H1 (cell line): ENCODE data around the gene ACMSD. TPM values are rescaled to one million over a fixed set of nuclear protein-coding genes. Genes with fewer than 3 reads are reported as not detected.

ENCODE experiments used
- BRCA1 ChIP-seq: IDR thresholded peaks from 2 replicates; pipeline ENCODE4 v1.6.1; 2012; ENCODE audit warnings: low read depth, low read length, improper control_type of control experiment
- KDM4A ChIP-seq: IDR thresholded peaks from one replicate; pipeline ENCODE4 v1.7.1; 2012; ENCODE audit warnings: low read depth, mild to moderate bottlenecking, moderate library complexity, low read length, inconsistent platforms; ENCODE audit not compliant: severe bottlenecking
- MAX ChIP-seq: IDR thresholded peaks from 2 replicates; pipeline ENCODE4 v1.6.1; 2012; ENCODE audit warnings: inconsistent platforms
- RBBP5 ChIP-seq: IDR thresholded peaks from 2 replicates; pipeline ENCODE4 v1.7.1; 2012; ENCODE audit warnings: low read depth, mild to moderate bottlenecking, inconsistent platforms, low read length, moderate library complexity, borderline replicate concordance
- RFX5 ChIP-seq: IDR thresholded peaks from 2 replicates; pipeline ENCODE4 v1.6.1; 2011; ENCODE audit warnings: low read depth, low read length, improper control_type of control experiment, borderline replicate concordance
- SIRT6 ChIP-seq: IDR thresholded peaks from one replicate; pipeline ENCODE4 v1.7.1; 2012; ENCODE audit warnings: low read length, inconsistent platforms
- SP1 ChIP-seq: IDR thresholded peaks from 2 replicates; pipeline ENCODE4 v1.6.1; 2011; ENCODE audit warnings: low read depth, low read length
- TAF1 ChIP-seq: IDR thresholded peaks from 2 replicates; pipeline ENCODE4 v1.6.1; 2011; ENCODE audit warnings: mild to moderate bottlenecking, low read depth, low read length
- TBP ChIP-seq: IDR thresholded peaks from 2 replicates; pipeline ENCODE4 v1.6.1; 2011; ENCODE audit warnings: low read depth, low read length, improper control_type of control experiment
- YY1 ChIP-seq: IDR thresholded peaks from 2 replicates; pipeline ENCODE4 v1.6.1; 2011; ENCODE audit warnings: low read depth, mild to moderate bottlenecking, low read length
- polyA plus RNA-seq, 7 experiments: library from polyadenylated mRNA; depleted of rRNA in 3 of 7; stranded (reverse) in 5 of 7; unstranded in 2 of 7; fragments of >200 nt in 5 of 7; fragments of 200-250 nt in 2 of 7; gene quantifications; 1 replicate in 5 of 7; 2 replicates in 1 of 7; 4 replicates in 1 of 7; pipeline versions ENCODE4 v1.2.1 to v1.2.3, GENCODE V29; 2011 to 2013; ENCODE audit warnings: missing spikeins in 2 of 7, mixed read lengths in 2 of 7
- total RNA-seq: library from RNA; stranded (reverse); fragmentation: NEBNext Ultra II Directional; extraction: Animal tissue kit (Norgen Biotek cat#: 25700); gene quantifications from 2 replicates; pipeline ENCODE4 v1.2.1, GENCODE V29; 2021
- TF ChIP-seq, protein P1 (sequence below): fragments of 300-600 bp; sonication (generic); IDR thresholded peaks from 2 replicates; pipeline ENCODE4 v1.7.1; 2012; ENCODE audit warnings: low read length, moderate library complexity, mild to moderate bottlenecking, inconsistent platforms; ENCODE audit not compliant: insufficient replicate concordance

Gene ACMSD
- total and polyA plus RNA-seq, 2 of the 8 experiments (the other 6 are each of a cell fraction or from before 2014, with no cell fraction given) = not detected

DNA sequence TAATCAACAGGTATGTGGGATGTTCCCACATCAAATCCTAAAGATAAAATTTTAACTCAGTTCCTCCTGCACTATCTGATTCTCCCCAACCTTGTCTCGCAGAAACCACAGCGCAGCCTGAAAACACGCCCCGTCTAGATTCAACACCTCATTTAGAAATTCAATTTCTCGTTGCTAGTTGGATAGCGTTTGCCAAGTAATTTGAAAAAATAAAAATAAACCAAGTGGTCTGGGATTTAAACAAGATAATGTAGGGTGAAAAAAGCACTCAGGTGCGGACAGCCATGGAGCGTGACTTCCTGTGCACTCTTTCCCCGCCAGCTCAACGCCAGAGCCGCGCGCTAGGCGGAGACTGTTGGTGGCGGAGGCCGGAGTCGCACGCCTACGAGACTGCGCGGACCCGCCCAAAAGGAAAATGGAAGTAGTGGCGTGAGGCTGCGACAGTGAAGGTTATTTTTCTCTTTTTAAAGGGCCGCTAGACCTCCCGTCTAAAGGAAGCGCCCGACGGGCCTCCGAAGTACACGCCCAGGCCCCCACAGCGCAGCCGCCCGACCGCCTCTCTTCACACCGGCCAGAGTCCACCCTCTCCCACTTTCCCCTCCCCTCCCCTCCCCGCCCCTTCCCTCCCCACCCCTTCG is 79.6 kb downstream of the ACMSD start (continued):
- TF ChIP-seq KDM4A (peak; percentile 47), MAX (peak; percentile 19), RBBP5 (peak; percentile 78; the same call in 1 of the 2 replicates), RFX5 (no peak), SP1 (no peak), TAF1 (peak; percentile 83), BRCA1 (no peak), YY1 (peak; percentile 77), SIRT6 (no peak), TBP (peak; percentile 63)
- TF ChIP-seq, protein P1, sequence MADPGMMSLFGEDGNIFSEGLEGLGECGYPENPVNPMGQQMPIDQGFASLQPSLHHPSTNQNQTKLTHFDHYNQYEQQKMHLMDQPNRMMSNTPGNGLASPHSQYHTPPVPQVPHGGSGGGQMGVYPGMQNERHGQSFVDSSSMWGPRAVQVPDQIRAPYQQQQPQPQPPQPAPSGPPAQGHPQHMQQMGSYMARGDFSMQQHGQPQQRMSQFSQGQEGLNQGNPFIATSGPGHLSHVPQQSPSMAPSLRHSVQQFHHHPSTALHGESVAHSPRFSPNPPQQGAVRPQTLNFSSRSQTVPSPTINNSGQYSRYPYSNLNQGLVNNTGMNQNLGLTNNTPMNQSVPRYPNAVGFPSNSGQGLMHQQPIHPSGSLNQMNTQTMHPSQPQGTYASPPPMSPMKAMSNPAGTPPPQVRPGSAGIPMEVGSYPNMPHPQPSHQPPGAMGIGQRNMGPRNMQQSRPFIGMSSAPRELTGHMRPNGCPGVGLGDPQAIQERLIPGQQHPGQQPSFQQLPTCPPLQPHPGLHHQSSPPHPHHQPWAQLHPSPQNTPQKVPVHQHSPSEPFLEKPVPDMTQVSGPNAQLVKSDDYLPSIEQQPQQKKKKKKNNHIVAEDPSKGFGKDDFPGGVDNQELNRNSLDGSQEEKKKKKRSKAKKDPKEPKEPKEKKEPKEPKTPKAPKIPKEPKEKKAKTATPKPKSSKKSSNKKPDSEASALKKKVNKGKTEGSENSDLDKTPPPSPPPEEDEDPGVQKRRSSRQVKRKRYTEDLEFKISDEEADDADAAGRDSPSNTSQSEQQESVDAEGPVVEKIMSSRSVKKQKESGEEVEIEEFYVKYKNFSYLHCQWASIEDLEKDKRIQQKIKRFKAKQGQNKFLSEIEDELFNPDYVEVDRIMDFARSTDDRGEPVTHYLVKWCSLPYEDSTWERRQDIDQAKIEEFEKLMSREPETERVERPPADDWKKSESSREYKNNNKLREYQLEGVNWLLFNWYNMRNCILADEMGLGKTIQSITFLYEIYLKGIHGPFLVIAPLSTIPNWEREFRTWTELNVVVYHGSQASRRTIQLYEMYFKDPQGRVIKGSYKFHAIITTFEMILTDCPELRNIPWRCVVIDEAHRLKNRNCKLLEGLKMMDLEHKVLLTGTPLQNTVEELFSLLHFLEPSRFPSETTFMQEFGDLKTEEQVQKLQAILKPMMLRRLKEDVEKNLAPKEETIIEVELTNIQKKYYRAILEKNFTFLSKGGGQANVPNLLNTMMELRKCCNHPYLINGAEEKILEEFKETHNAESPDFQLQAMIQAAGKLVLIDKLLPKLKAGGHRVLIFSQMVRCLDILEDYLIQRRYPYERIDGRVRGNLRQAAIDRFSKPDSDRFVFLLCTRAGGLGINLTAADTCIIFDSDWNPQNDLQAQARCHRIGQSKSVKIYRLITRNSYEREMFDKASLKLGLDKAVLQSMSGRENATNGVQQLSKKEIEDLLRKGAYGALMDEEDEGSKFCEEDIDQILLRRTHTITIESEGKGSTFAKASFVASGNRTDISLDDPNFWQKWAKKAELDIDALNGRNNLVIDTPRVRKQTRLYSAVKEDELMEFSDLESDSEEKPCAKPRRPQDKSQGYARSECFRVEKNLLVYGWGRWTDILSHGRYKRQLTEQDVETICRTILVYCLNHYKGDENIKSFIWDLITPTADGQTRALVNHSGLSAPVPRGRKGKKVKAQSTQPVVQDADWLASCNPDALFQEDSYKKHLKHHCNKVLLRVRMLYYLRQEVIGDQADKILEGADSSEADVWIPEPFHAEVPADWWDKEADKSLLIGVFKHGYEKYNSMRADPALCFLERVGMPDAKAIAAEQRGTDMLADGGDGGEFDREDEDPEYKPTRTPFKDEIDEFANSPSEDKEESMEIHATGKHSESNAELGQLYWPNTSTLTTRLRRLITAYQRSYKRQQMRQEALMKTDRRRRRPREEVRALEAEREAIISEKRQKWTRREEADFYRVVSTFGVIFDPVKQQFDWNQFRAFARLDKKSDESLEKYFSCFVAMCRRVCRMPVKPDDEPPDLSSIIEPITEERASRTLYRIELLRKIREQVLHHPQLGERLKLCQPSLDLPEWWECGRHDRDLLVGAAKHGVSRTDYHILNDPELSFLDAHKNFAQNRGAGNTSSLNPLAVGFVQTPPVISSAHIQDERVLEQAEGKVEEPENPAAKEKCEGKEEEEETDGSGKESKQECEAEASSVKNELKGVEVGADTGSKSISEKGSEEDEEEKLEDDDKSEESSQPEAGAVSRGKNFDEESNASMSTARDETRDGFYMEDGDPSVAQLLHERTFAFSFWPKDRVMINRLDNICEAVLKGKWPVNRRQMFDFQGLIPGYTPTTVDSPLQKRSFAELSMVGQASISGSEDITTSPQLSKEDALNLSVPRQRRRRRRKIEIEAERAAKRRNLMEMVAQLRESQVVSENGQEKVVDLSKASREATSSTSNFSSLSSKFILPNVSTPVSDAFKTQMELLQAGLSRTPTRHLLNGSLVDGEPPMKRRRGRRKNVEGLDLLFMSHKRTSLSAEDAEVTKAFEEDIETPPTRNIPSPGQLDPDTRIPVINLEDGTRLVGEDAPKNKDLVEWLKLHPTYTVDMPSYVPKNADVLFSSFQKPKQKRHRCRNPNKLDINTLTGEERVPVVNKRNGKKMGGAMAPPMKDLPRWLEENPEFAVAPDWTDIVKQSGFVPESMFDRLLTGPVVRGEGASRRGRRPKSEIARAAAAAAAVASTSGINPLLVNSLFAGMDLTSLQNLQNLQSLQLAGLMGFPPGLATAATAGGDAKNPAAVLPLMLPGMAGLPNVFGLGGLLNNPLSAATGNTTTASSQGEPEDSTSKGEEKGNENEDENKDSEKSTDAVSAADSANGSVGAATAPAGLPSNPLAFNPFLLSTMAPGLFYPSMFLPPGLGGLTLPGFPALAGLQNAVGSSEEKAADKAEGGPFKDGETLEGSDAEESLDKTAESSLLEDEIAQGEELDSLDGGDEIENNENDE = no peak
